ENCODE measurements around the gene RNF217.

- TF ChIP-seq POLR2AphosphoS5 (IDR thresholded peaks at IDR 0.05), result no peak
- no peak for TF ChIP-seq CTCF (IDR thresholded peaks at IDR 0.05)
- TF ChIP-seq EP300 (IDR thresholded peaks at IDR 0.05; ENCODE audit: low read depth), result no peak
Observed at GRCh38 chr6:125018136-125018535, 55.9 kb downstream of the RNF217 start.

Data from transverse colon (tissue), 4 donors.